Upper lobe of left lung (tissue), 4 donors: ENCODE results near the gene CCDC13.

ENCODE experiments used
- EP300 ChIP-seq, 4 donors: sonication (generic); formaldehyde crosslinking; IDR thresholded peaks; one replicate each; pipeline ENCODE4 v1.5.1; 2017; ENCODE audit warnings: antibody characterized with exemption in 4 of 4, control low read depth in 2 of 4
- POLR2A ChIP-seq, 4 donors: fragments of 450-650 bp; IDR thresholded peaks; one replicate each; pipeline ENCODE4 v1.5.1; 2016 to 2017; ENCODE audit warnings: antibody characterized with exemption in 4 of 4, mild to moderate bottlenecking in 2 of 4
- POLR2AphosphoS5 ChIP-seq, 2 donors: sonication (generic); formaldehyde crosslinking; IDR thresholded peaks; one replicate each; pipeline ENCODE4 v1.5.1; 2017; ENCODE audit warnings: antibody characterized with exemption in 2 of 2
- TF ChIP-seq, protein P1 (sequence below), 6 experiments: fragments of 450-650 bp in 4 of 6; fragments of 200-600 bp in 2 of 6; sonication (generic) in 2 of 6; IDR thresholded peaks; one replicate each; pipeline ENCODE4 v1.5.1; 2016 to 2019; ENCODE audit warnings: antibody characterized with exemption in 6 of 6

DNA sequence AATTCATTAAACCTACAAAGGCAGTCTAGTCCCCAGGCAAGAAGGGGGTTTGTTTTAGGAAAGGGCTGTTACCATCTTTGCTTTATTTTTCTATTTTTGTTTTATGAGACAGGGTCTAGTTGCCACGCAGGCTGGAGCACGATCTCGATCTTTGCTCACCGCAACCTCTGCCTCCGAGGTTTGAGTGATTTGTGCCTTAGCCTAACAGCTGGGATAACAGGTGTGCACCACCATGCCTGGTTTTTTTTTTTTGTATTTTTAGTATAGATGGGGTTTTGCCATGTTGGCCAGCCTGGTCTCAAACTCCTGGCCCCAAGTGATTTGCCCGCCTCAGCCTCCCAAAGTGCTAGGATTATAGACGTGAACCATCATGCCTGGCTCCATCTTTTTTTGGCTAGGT, 26.3 kb upstream of the CCDC13 start:
- TF ChIP-seq, protein P1, sequence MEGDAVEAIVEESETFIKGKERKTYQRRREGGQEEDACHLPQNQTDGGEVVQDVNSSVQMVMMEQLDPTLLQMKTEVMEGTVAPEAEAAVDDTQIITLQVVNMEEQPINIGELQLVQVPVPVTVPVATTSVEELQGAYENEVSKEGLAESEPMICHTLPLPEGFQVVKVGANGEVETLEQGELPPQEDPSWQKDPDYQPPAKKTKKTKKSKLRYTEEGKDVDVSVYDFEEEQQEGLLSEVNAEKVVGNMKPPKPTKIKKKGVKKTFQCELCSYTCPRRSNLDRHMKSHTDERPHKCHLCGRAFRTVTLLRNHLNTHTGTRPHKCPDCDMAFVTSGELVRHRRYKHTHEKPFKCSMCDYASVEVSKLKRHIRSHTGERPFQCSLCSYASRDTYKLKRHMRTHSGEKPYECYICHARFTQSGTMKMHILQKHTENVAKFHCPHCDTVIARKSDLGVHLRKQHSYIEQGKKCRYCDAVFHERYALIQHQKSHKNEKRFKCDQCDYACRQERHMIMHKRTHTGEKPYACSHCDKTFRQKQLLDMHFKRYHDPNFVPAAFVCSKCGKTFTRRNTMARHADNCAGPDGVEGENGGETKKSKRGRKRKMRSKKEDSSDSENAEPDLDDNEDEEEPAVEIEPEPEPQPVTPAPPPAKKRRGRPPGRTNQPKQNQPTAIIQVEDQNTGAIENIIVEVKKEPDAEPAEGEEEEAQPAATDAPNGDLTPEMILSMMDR (IDR thresholded peaks at IDR 0.05) = no peak
- TF ChIP-seq POLR2A (IDR thresholded peaks at IDR 0.05) = no peak
- TF ChIP-seq POLR2AphosphoS5 (IDR thresholded peaks at IDR 0.05) = no peak
- TF ChIP-seq EP300 (IDR thresholded peaks at IDR 0.05) = no peak
